ENCODE data around the gene TFF3. TPM values are rescaled to one million over a fixed set of nuclear protein-coding genes. Genes with fewer than 3 reads are reported as not detected.

TFF3 gene
- total and polyA plus RNA-seq, 2 experiments from 2014 or later = 1.2 to 3.3 TPM

- no peak for TF ChIP-seq CTCF (conservative IDR thresholded peaks at IDR 0.05; ENCODE audit: low read depth in 2 of 2)
- TF ChIP-seq NANOG (IDR thresholded peaks at IDR 0.05; ENCODE audit: borderline replicate concordance) = no peak
- no peak for TF ChIP-seq JUNB (IDR thresholded peaks at IDR 0.05; ENCODE audit: unreplicated experiment)
- no peak for TF ChIP-seq ZNF114 (CRISPR knock-in tag; IDR thresholded peaks at IDR 0.05)
- no peak for TF ChIP-seq EZH2phosphoT487 (IDR thresholded peaks at IDR 0.05; ENCODE audit: unreplicated experiment)
- TF ChIP-seq REST (IDR thresholded peaks at IDR 0.05; ENCODE audit: unreplicated experiment) = no peak
Observed at GRCh38 chr21:42312626-42313104, 2.5 kb downstream of the TFF3 start (continued).

- H3K79me2 ChIP-seq (replicated peaks; ENCODE audit: insufficient read depth) = no peaks in the 10 kb centered on the region
- H3K4me1 ChIP-seq (ENCODE audit: insufficient read depth) = peaks cover 11% of the 10 kb centered on the region; the same call in 1 of the 2 replicates
- Mint-ChIP-seq H3K4me3 (no peak overlapping the region), H3K4me1 (peaks cover 40% of the 10 kb centered on the region), H3K27me3 (ENCODE audit: insufficient read depth, low read depth, poor library complexity) (peaks cover 13% of the 10 kb centered on the region), H3K27ac (no peak overlapping the region), H3K36me3 (ENCODE audit: low read depth) (no peaks in the 10 kb centered on the region), H3K9me3 (no peaks in the 10 kb centered on the region)
- no peaks in the 10 kb centered on the region for H3K27me3 ChIP-seq (ENCODE audit: insufficient read depth)
- H3K9me2 ChIP-seq (ENCODE audit: insufficient read depth) = no peaks in the 10 kb centered on the region
- no peak for TF ChIP-seq ZNF114 (CRISPR knock-in tag; IDR thresholded peaks at IDR 0.05)
- no peak for TF ChIP-seq ETS1 (IDR thresholded peaks at IDR 0.05)
- H3K4me3 ChIP-seq = no peak overlapping the region
- no peak for DNase-seq (ENCODE audit: low spot score)
- no peaks in the 10 kb centered on the region for H3F3A ChIP-seq (replicated peaks; ENCODE audit: low read depth)
- no peaks in the 10 kb centered on the region for H3K36me3 ChIP-seq (ENCODE audit: insufficient read depth)
- H2AFZ ChIP-seq = no peak overlapping the region
- no peaks in the 10 kb centered on the region for H4K20me1 ChIP-seq (replicated peaks; ENCODE audit: insufficient read depth)
- H3K4me2 ChIP-seq = no peak overlapping the region
- no peak for ATAC-seq
- no peak overlapping the region for H3K27ac ChIP-seq (ENCODE audit: low read depth)
Observed at GRCh38 chr21:42311816-42312625, 3.2 kb downstream of the TFF3 start.

All from GM23338 (cell line).